SU-DHL-6 (cell line): Measurements from ENCODE around the gene UBR7.
"Not testable (repeated sequence)": the region's sequence is repeated elsewhere in the genome, so short reads cannot be mapped to it uniquely, and the experiment has no call there.

Source experiments
- H2AFZ ChIP-seq: fragments of 200-600 bp; sonication (generic); 2 replicates; pipeline ENCODE4 v1.6.1; 2014; ENCODE audit warnings: low read depth, mild to moderate bottlenecking, moderate library complexity, mixed read lengths, antibody characterized with exemption, low read length; ENCODE audit not compliant: severe bottlenecking
- H3F3A ChIP-seq: fragments of 200-600 bp; shearing (Covaris generic); 2 replicates; pipeline ENCODE4 v1.6.0; 2016; ENCODE audit warnings: antibody characterized with exemption, mild to moderate bottlenecking; ENCODE audit not compliant: insufficient read depth
- H3K27ac ChIP-seq: fragments of 200-600 bp; sonication (generic); 2 replicates; pipeline ENCODE4 v1.5.1; 2016; ENCODE audit warnings: low read depth, mild to moderate bottlenecking, low read length, moderate library complexity, mixed read lengths
- H3K27me3 ChIP-seq: fragments of 200-600 bp; sonication (generic), shearing (Covaris generic); 2 replicates; pipeline ENCODE4 v1.6.0; 2014; ENCODE audit warnings: mild to moderate bottlenecking, low read length
- H3K36me3 ChIP-seq: fragments of 200-600 bp; sonication (generic); 2 replicates; pipeline ENCODE4 v1.6.1; 2014; ENCODE audit warnings: mild to moderate bottlenecking, low read length, mixed read lengths
- H3K4me2 ChIP-seq: fragments of 300-600, 200-600 bp; shearing (Covaris generic), sonication (generic); 2 replicates; pipeline ENCODE4 v1.6.0; 2014; ENCODE audit warnings: low read length, low read depth, mild to moderate bottlenecking; ENCODE audit not compliant: poor library complexity, severe bottlenecking
- H3K4me3 ChIP-seq: fragments of 200-600 bp; sonication (generic); 2 replicates; pipeline ENCODE4 v1.5.1; 2014; ENCODE audit warnings: antibody characterized with exemption, low read length, mild to moderate bottlenecking, mixed read lengths; ENCODE audit not compliant: insufficient read depth, poor library complexity, severe bottlenecking
- H3K79me2 ChIP-seq: fragments of 200-600 bp; sonication (generic); 2 replicates; pipeline ENCODE4 v1.6.1; 2014; ENCODE audit warnings: mild to moderate bottlenecking, low read length, moderate library complexity; ENCODE audit not compliant: insufficient read depth
- H3K9ac ChIP-seq: fragments of 200-600 bp; sonication (generic); 2 replicates; pipeline ENCODE4 v1.7.0; 2014; ENCODE audit warnings: mild to moderate bottlenecking, low read length
- H3K9me2 ChIP-seq: fragments of 200-600 bp; sonication (generic); replicated peaks from 2 replicates; pipeline ENCODE4 v1.6.1; 2014; ENCODE audit warnings: low read length; ENCODE audit not compliant: insufficient read depth
- H3K9me3 ChIP-seq: fragments of 200-600 bp; sonication (generic); 2 replicates; pipeline ENCODE4 v1.6.1; 2014; ENCODE audit warnings: low read length, mixed read lengths; ENCODE audit not compliant: insufficient read depth
- H4K20me1 ChIP-seq: fragments of 200-600 bp; sonication (generic); 2 replicates; pipeline ENCODE4 v1.6.1; 2014; ENCODE audit warnings: low read depth, mild to moderate bottlenecking, antibody characterized with exemption, low read length, moderate library complexity, mixed read lengths
- CTCF ChIP-seq: fragments of 200-600 bp; sonication (generic); IDR thresholded peaks from one replicate; pipeline ENCODE4 v1.5.1; 2017; ENCODE audit warnings: antibody characterized with exemption, mild to moderate bottlenecking, low read length, moderate library complexity; ENCODE audit not compliant: insufficient read depth, poor library complexity, severe bottlenecking
- EZH2phosphoT487 ChIP-seq: fragments of 200-600 bp; sonication (generic), shearing (Covaris generic); conservative IDR thresholded peaks from 2 replicates; pipeline ENCODE4 v1.6.1; 2018; ENCODE audit warnings: mild to moderate bottlenecking, antibody characterized with exemption, low read length, moderate library complexity, mixed read lengths

The UBR7 gene

DNA sequence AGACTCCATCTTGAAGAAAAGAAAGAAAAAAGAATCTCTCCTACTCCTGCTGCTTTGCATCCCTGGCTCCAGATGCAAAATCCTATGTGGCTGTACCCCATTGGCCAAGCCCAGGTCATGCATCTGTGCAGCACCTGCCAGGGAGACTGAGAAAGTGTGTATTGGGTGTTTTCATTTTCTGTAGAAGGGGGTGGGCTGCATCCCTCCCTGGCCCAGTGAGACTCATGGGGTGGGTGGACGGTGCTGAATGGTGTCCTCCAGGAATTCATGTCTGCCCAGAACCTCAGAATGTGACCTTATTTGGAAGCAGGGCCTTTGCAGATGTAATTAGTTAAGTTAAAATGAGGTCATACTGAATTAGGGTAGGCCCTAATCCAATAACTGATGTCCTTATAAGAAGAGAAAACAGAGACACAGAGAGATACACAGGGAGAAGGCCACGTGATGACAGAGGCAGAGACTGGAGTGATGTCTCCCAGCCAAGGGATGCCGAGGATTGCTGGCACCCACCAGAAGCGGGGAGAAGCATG is 45.6 kb upstream of the UBR7 start:
- Histone ChIP-seq H3K27me3 (no peaks in the 10 kb centered on the region), H3F3A (no peaks in the 10 kb centered on the region), H4K20me1 (no peaks in the 10 kb centered on the region), H3K4me3 (no peak overlapping the region), H3K36me3 (no peaks in the 10 kb centered on the region), H3K79me2 (no peaks in the 10 kb centered on the region), H3K4me2 (no peak overlapping the region), H3K9me2 (no peaks in the 10 kb centered on the region), H3K9ac (no peak overlapping the region), H3K9me3 (no peaks in the 10 kb centered on the region), H2AFZ (no peak overlapping the region), H3K27ac (no peak overlapping the region)
- no peak for TF ChIP-seq CTCF
- TF ChIP-seq EZH2phosphoT487, result no peak

DNA sequence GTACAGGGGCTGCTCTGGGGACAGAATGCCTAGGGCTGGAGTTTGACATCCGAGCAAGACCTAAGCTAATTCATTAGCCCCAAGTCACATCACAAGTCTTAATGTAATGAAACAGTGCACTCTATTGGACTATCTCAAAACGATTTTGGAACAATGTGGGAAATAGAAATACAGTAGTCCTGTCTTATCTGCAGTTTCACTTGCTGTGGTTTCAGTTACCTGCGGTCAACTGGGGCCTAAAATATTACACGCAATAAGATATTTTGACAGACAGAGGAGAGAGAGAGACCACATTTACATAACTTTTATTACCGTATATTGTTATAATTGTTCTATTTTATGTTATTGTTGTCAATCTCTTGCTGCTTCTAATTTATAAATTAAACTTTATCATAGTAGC is 43.5 kb upstream of the UBR7 start:
- Histone ChIP-seq H3K9me3 (no peaks in the 10 kb centered on the region), H3K4me2 (no peak overlapping the region), H2AFZ (no peak overlapping the region), H4K20me1 (no peaks in the 10 kb centered on the region), H3K9ac (no peak overlapping the region), H3K27ac (no peak overlapping the region), H3K36me3 (no peaks in the 10 kb centered on the region), H3K4me3 (no peak overlapping the region), H3F3A (no peaks in the 10 kb centered on the region), H3K9me2 (no peaks in the 10 kb centered on the region), H3K79me2 (no peaks in the 10 kb centered on the region), H3K27me3 (no peaks in the 10 kb centered on the region)
- TF ChIP-seq CTCF, result no peak
- no peak for TF ChIP-seq EZH2phosphoT487

DNA sequence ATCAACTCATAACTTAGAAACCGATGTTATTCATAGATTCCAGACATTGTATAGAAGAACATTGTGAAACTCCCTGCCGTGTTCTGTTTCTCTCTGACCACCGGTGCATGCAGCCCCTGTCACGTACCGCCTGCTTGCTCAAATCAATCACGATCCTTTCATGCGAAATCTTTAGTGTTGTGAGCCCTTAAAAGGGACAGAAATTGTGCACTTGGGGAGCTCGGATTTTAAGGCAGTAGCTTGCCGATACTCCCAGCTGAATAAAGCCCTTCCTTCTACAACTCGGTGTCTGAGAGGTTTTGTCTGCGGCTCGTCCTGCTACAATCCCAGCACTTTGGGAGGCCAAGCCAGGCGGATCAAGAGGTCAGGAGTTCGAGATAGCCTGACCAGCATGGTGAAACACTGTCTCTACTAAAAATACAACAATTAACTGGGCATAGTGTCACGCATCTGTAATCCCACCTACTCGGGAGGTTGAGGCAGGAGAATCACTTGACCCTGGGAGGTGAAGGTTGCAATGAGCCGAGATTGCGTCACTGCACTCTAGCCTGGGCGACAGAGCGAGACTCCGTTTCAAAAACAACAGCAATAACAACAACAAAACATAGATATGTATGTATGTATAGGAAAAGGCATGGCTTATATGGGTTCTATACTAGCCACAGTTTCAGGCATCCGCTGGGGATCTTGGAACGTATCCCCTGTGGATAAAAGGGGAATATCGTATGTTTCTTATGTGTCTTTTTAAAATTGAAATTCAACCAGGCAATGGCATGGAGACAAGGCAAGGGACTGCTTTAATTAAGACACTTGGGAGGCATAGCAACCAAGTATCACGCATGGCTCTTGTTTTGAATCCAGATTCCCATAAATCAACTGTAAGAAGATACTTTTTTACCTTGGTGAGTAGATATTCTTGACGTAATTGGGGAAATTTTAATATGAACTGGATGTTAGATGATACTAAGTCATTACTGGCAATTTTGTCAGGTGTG is 41.5 kb upstream of the UBR7 start:
- H3K36me3 ChIP-seq, H3F3A ChIP-seq, H3K4me3 ChIP-seq, H3K9me3 ChIP-seq, H3K9ac ChIP-seq, H3K27me3 ChIP-seq, H3K27ac ChIP-seq, H3K4me2 ChIP-seq, H2AFZ ChIP-seq, H3K9me2 ChIP-seq, H3K79me2 ChIP-seq, H4K20me1 ChIP-seq: not testable (repeated sequence)

- H3K9ac ChIP-seq, H2AFZ ChIP-seq, H3K4me3 ChIP-seq, H3K36me3 ChIP-seq, H3K27me3 ChIP-seq, H4K20me1 ChIP-seq, H3K9me2 ChIP-seq, H3K27ac ChIP-seq, H3F3A ChIP-seq, H3K4me2 ChIP-seq, H3K79me2 ChIP-seq, H3K9me3 ChIP-seq: not testable (repeated sequence)
Measured at GRCh38 chr14:93168610-93169009, 38.4 kb upstream of the UBR7 start.

DNA sequence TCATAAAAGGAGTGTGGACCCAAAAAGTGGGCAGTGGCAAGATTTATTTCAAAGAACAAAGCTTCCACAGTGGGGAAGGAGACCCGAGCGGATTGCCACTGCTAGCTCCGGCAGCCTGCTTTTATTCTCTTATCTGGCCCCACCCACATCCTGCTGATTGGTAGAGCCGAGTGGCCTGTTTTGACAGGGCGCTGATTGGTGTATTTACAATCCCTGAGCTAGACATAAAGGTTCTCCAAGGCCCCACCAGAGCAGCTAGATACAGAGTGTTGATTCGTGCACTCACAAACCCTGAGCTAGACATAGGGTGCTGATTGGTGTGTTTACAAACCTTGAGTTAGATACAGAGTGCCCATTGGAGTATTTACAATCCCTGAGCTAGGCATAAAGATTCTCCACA is 37.4 kb upstream of the UBR7 start:
- H3F3A ChIP-seq, H3K27me3 ChIP-seq, H4K20me1 ChIP-seq, H3K9ac ChIP-seq, H3K27ac ChIP-seq, H3K9me3 ChIP-seq, H3K79me2 ChIP-seq, H3K4me3 ChIP-seq, H3K36me3 ChIP-seq, H2AFZ ChIP-seq, H3K4me2 ChIP-seq, H3K9me2 ChIP-seq: not testable (repeated sequence)

DNA sequence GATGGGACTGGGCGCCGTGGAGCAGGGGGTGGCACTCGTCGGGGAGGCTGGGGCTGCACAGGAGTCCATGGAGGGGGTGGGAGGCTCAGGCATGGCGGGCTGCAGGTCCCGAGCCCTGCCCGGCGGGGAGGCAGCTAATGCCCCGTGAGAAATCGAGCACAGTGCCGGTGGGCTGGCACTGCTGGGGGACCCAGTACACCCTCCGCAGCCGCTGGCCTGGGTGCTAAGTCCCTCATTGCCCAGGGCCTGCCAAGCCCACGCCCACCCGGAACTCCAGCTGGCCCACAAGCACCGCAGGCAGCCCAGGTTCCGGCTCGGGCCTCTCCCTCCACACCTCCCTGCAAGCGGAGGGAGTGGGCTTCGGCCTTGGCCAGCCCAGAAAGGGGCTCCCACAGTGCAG is 36.9 kb upstream of the UBR7 start:
- not testable (repeated sequence) for H3K79me2 ChIP-seq, H3K36me3 ChIP-seq, H3K9me3 ChIP-seq, H3K9ac ChIP-seq, H3K4me2 ChIP-seq, H3K4me3 ChIP-seq, H3K27ac ChIP-seq, H4K20me1 ChIP-seq, H3K27me3 ChIP-seq, H3F3A ChIP-seq, H2AFZ ChIP-seq, H3K9me2 ChIP-seq
